DMS114 treated with DMSO at 0.1 percent for 48 hours (cell line): ENCODE data around the gene SEMA3C.
A peak's percentile ranks its signal among the peaks of the same experiment; 100 is the strongest.

Source experiments
- DNase-seq: peaks from one replicate; lab custom pipeline; 2025; ENCODE audit not compliant: unreplicated experiment; lab: John Stamatoyannopoulos, UW

SEMA3C gene

GRCh38 chr7:80890426-80891258 is 28.2 kb downstream of the SEMA3C start:
- peak; percentile 83 for DNase-seq

- DNase-seq: no peak
Observed at GRCh38 chr7:80889525-80889924, 29.3 kb downstream of the SEMA3C start.

GRCh38 chr7:80885757-80886156 is 33.1 kb downstream of the SEMA3C start:
- no peak for DNase-seq

GRCh38 chr7:80884511-80885195 is 34.2 kb downstream of the SEMA3C start:
- DNase-seq: no peak

DNA sequence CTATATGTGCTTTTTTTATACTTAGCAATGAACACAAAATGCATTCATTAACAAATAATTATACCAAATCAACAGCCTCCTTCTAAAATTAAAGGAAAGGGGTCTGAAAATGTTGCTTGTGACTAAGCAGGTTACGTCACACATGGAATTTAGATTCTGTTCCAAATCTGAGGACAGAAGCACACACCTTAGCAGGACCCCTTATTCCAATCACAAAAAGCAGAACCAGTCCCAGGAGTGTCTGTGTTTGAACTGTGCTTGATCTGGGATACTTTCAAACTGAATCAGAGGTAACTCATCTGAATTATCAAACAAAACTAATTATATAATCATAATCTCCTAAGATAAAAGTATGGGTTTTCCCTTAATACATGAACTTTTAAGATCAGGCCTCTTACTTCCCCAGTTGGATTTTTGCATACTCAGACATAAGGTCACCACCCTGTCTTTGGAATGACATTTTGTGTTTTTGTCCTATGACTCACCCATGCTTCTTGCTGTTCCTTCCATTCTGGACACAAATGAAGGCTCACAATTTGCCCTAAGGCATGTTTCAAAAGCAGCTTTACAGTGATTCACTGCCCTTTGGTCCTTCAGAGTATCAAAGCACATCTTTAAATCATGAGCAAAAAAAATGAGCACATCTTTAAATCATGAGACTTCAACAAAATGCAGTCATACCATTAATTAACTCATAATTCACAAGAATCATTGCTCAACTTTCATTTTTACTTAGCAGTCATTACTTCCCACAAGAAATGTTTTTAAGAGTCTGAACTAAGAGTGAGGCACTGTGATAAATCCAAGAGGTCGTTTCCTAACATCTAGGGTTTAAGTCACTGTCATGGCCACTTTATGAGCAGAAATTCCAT is 35.5 kb downstream of the SEMA3C start:
- DNase-seq: no peak

DNA sequence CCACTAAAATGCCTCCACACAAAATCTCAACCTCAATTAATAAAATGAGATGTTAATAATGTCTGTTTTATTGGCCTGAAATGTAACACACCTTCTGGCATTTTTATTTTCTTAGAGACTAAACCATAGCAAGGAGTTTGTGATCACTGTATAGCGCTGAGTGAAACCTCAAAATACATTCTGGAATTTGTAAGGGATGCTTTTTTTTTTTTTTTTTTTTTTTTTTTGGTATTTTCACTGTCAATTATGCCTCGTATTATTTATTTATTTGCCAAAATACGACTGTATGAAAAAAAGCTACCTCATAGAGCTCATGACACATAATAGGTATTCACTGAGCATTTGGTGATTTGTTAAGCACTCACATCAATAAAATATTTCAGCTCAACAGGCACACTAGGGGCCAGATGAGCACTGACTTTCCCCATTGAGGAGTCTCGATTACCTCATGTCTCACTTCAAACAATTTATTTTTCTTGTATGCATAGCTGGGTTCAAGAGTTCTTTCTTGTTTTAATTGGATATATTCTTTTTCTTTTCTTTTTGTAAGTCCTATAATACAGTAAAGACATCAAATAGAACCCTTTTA is 36.5 kb downstream of the SEMA3C start:
- DNase-seq: no peak

- DNase-seq: no peak
Observed at GRCh38 chr7:80881351-80881900, 37.4 kb downstream of the SEMA3C start.

- DNase-seq: no peak
Observed at GRCh38 chr7:80879849-80880248, 39.0 kb downstream of the SEMA3C start.

- peak; percentile 65 for DNase-seq
Observed at GRCh38 chr7:80876894-80877414, 41.9 kb downstream of the SEMA3C start.

- no peak for DNase-seq
Observed at GRCh38 chr7:80875537-80876120, 43.2 kb downstream of the SEMA3C start.

GRCh38 chr7:80873140-80873539 is 45.7 kb downstream of the SEMA3C start:
- DNase-seq: no peak

- no peak for DNase-seq
Observed at GRCh38 chr7:80871228-80871627, 47.6 kb downstream of the SEMA3C start.

DNA sequence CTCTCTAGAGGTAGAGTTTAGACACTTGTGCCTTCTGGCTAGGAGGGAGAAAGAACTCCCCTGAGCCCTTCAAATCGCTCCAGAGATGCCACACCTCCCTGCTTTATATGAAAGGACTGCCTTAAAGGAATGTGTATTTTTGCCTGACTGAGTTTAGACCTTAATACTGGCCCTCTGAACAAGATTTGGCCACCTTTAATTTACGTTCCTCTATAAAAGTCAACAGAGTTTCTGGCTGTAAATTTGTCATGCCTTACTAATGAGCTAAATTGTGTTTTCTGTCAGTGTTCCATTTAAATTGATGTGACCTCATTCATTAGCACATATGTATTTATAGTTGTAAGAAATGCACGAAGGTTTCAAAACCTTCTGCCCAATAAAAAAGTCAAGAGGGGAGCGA is 48.0 kb downstream of the SEMA3C start:
- no peak for DNase-seq

DNA sequence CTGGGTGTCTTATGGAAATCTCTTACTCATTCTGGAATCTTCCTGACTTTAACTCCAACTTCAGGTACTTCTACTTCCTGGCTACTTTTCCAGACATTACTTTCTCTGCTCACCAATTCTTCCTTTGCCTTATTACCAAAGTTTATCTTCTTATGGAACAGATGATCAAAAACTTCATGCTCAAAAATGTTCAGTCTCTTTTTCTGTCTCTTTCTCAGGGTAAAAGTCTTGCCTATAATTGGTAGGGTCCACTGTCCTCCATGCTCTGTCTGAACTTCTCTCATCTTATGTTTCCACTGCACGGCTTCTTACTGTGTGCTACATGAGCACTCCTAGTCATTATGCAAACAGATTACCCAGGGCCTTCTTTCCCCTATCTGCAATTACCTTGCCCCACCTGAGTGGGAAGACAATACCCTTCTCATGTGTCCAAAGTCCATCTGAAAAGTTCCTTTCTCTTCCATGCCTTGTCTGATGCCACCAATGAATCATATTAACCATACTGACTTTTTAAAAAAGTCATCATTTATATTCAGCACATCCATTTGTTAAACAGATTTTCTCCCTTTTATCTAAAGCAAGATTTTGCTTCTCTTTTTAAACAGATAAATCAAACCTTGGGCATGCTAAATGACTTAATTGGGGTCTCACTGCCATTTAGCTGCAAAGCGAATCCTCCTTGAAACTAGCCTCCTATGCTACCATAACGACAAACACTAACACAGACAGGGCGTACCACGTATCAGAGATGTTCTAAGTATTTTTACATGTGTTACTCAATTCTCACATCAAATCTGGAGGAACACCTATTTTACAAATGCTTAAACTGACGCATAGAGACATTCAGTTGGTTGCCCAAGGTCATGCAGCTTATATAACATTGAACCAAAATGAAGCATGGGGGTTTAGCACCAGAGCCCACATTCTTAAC is 48.8 kb downstream of the SEMA3C start:
- no peak for DNase-seq

- no peak for DNase-seq
Observed at GRCh38 chr7:80869106-80869784, 49.6 kb downstream of the SEMA3C start.

- DNase-seq: no peak
Observed at GRCh38 chr7:80868566-80868965, 50.3 kb downstream of the SEMA3C start.

DNA sequence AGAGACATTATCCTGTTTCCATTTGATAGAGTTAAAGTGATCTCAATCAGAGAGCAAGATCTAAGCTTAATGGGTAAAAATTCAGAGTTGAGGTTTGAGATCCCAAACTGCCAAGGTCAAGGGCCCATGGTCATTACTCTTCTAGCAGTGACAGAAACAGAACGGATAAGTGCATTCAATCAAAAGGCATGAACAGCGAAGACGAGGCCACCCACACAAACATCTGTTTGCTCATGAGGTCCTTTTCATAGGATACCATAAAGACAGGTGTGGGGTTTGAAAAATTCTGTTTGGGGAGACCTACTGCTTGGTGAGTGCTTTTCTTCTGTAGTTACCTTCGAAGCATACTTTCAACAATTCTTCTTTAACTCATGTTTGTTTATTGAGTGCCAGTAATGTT is 58.3 kb downstream of the SEMA3C start:
- DNase-seq: peak; percentile 35

GRCh38 chr7:80859272-80859970 is 59.4 kb downstream of the SEMA3C start:
- no peak for DNase-seq
